ENCODE results near the gene MUC13.

Gene MUC13

DNA sequence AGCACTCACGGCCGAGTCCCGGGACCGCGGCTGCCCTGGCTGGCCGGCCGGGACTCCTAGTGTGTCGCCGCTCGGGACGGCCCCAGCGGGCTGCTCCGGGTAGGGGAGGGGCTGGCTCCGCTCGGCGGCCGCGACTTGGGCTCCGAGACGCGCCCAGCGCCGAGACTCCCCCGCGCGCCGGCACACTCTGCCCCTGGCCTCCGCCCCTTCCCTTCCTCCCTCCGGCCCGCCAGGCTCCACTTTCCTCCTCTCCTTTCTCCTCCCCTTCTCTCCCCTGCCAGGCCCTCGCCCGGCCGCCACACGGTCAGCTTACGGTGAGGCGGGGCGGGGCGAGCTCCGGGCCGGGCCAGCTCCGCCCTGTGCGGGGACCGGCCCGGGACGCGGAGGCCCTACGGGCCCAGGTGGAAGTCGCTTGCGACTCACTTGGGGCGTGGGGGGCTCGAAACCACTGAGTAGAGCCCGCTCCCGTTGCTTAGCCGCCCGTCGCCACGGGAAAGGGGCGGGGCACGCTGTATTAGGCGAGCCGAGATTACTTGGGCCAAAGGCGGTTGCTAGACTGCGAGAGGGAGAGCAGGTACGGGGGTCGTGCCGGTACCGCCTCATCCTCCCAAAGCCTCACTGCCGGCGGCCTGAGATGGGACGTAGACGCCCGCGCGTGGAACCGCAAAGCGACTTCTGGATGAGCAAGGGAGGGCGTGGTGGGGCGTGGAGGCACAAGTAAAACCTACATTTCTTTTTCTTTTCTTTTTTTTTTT is 47.2 kb downstream of the MUC13 start, which contains the start of gene ITGB5:
Gene ITGB5 (minus strand): TSS at position 189 of the 755 bp plus-strand sequence. CDS start 365 bp downstream, outside the sequence.
- ChIA-PET CTCF (interaction anchor here (1.0 kb wide), 1 partner anchor 14 kb away, joined by 3 read pairs; no protein-coding TSS in a partner anchor), POLR2A (ENCODE audit: low non-redundant PET) (interaction anchor here (1.0 kb wide), 1 partner anchor 42 kb away, joined by 4 read pairs; no protein-coding TSS in a partner anchor)
- TF ChIP-seq, protein P1, sequence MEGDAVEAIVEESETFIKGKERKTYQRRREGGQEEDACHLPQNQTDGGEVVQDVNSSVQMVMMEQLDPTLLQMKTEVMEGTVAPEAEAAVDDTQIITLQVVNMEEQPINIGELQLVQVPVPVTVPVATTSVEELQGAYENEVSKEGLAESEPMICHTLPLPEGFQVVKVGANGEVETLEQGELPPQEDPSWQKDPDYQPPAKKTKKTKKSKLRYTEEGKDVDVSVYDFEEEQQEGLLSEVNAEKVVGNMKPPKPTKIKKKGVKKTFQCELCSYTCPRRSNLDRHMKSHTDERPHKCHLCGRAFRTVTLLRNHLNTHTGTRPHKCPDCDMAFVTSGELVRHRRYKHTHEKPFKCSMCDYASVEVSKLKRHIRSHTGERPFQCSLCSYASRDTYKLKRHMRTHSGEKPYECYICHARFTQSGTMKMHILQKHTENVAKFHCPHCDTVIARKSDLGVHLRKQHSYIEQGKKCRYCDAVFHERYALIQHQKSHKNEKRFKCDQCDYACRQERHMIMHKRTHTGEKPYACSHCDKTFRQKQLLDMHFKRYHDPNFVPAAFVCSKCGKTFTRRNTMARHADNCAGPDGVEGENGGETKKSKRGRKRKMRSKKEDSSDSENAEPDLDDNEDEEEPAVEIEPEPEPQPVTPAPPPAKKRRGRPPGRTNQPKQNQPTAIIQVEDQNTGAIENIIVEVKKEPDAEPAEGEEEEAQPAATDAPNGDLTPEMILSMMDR (conservative IDR thresholded peaks at IDR 0.05; ENCODE audit: low read depth) = no peak
- peak within 1 kb of the TSS; percentile 92 for H3K27ac ChIP-seq
- DNase-seq (ENCODE audit: low spot score) = peak; percentile 67

DNA sequence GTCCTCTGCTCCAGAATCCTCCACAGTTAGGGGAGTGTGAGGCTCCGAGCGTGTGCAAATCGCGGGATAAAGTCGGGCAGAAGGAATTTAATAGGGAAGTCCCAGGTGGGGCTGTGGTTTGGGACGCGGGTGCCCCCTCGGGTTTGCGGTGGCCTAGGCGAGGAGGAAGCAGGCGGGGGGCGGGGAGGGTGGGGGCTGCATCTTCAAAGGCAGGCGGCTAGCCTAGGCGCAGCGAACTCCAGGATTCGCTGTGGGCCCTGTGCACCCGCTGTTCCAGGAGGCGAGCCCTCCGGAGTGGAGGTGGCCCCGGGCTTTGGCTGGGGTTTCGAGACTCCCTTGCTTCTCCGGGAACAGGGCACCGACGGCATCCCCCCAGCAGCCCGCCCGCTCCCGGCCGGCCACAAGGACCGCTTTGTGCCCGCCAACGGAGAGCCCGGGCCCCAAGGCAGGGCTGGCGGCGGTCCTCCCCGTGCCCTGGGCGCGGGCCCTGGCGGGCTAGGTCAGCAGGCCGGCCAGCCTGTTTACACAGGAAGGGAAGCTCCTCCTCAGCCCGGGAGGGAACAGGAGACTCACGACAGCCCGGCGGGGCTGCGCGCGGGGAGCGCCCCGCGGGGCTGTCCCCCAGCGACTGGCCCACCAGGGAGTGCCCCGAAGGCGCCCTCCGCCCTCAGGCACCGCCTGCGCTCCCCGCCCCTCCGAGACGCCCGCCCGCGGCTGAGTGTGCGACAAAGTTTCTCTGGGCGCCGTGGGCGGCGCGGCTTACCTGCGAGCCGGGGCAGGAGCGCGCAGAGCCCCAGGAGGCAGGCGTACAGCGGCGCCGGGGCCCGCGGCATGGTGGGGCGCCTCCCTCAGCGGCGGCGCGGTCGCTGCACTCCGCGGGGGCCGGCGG is 48.1 kb downstream of the MUC13 start:
- DNase-seq (ENCODE audit: low spot score) = peak; percentile 34
- ChIA-PET POLR2A (ENCODE audit: low non-redundant PET) (interaction anchor here (1.0 kb wide), 1 partner anchor 41 kb away, joined by 4 read pairs; no protein-coding TSS in a partner anchor), CTCF (interaction anchor here (1.0 kb wide), 1 partner anchor 15 kb away, joined by 3 read pairs; no protein-coding TSS in a partner anchor)
- TF ChIP-seq, protein P1 (conservative IDR thresholded peaks at IDR 0.05; ENCODE audit: low read depth) = no peak
- H3K27ac ChIP-seq = peak overlapping the region; percentile 92

DNA sequence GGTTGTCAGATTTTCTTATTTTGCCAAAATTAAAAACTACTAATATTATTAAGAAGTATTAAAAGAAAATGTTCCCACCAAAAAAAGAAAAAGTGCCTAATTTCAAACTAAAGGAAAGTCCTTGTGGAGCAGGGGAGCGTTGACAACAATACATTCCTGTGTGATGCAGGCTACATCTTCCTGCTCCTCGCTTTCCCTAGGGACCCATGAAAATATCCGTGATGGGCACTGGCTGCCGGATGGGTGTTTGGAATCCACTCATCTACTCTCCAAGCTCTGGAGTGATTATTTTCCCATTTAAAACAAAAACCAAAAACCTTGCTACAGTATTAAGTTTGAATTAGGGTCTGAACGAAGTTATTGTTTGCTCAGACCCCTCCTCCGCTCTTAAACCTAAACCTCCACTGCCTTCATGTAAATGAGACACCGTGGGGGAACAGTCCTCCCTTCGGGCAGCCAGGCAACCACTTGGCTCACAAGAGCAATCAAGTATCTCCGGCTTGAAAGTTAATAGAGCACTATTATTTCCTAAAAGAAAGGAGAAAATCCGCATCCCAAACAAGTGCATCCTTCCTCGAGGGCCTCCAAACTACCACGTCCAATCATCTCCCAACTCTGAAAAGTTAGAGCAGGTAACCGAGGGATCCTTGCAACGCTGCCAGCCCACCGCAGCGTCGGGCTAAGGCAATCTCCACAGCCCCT is 48.9 kb downstream of the MUC13 start:
- H3K27ac ChIP-seq = peak overlapping the region; percentile 92
- DNase-seq (ENCODE audit: low spot score) = no peak
- CTCF ChIA-PET = interaction anchor here (0.6 to 0.7 kb wide), 3 partner anchors 11 to 1814 kb away, joined by 3 read pairs; no protein-coding TSS in a partner anchor
- POLR2A ChIA-PET (ENCODE audit: low non-redundant PET) = no interaction called here
- TF ChIP-seq, protein P1 (conservative IDR thresholded peaks at IDR 0.05; ENCODE audit: low read depth) = no peak

DNA sequence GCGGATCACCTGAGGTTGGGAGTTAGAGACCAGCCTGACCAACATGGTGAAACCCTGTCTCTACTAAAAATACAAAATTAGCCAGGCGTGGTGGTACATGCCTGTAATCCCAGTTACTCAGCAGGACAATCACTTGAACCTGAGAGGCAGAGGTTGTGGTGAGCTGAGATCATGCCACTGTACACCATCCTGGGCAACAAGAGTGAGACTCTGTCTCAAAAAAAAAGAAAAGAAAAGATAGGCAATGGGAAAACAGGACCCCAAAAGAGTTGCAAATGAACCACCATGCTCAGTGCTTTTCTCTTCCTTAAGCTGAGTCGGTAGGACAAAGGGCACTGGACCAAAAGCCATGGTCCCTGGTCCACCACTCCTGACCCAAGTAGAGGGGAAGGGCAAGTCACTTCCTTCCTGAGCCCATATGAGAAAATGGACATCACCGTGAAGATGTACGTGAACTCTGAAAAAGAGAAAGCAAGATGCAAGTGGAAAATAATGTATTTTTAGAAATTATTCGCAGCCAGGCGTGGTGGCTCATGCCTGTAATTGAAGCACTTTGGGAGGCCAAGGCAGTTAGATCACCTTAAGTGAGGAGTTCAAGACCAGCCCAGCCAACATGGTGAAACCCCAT is 50.0 kb downstream of the MUC13 start:
- ChIA-PET POLR2A (ENCODE audit: low non-redundant PET) (no interaction called here), CTCF (interaction anchor here (0.7 kb wide), 3 partner anchors 12 to 534 kb away, joined by 3 to 5 read pairs (median 4); no protein-coding TSS in a partner anchor)
- peak overlapping the region; percentile 69 for H3K27ac ChIP-seq
- no peak for DNase-seq (ENCODE audit: low spot score)
- TF ChIP-seq, protein P1 (conservative IDR thresholded peaks at IDR 0.05; ENCODE audit: low read depth) = no peak

DNA sequence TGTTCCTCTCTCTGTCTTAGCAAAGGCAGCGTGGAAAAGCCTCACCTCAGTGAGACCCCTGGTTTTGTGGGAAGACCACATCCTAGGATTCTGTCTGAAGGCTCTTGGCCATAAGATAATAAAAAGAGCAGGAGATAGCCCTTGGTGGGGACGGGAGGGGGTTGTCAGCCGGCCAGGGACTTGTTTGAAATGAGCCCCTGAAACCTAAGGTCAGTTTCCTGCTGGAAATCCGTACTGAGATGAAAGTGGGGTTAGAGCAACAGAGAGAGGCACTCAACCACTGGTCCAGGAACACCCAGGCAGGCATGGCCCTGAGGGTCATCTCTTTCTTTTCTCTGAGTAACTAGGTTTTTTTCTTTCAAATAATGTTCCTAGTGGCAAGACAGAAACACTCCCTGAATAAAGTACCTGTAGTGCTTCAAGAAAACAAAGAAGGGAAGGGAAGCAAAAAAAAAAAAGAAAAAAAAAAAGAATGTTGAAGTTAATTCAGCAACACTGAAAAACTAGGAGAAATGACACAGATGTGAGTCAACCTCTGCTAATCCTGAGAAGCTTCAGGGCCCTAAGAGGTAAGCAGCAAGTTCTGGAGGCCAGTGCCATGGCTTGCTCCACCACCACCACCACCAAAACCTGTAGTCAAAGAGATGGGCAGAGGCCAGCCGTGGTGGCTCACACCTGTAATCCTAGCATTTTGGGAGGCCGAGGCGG is 50.6 kb downstream of the MUC13 start:
- TF ChIP-seq, protein P1 (conservative IDR thresholded peaks at IDR 0.05; ENCODE audit: low read depth) = no peak
- ChIA-PET CTCF (interaction anchor here (0.7 kb wide), 2 partner anchors 87 to 533 kb away, joined by 4 to 5 read pairs; no protein-coding TSS in a partner anchor), POLR2A (ENCODE audit: low non-redundant PET) (no interaction called here)
- H3K27ac ChIP-seq = peak overlapping the region; percentile 69
- no peak for DNase-seq (ENCODE audit: low spot score)
